Nephron progenitor cell (in vitro differentiated cells): Measurements from ENCODE around the gene ZSWIM6.
A peak's percentile ranks its signal among the peaks of the same experiment; 100 is the strongest.

ENCODE experiments used
- DNase-seq: peaks from one replicate; pipeline ENCODE4 v3.0.0; 2021
- H3K27ac Mint-ChIP-seq: 2 replicates; pipeline ENCODE4 v1.8.0; 2021; ENCODE audit warnings: mild to moderate bottlenecking, moderate library complexity, mixed read lengths
- H3K27me3 Mint-ChIP-seq: 2 replicates; pipeline ENCODE4 v1.8.0; 2021; ENCODE audit warnings: mild to moderate bottlenecking, low read depth, mixed read lengths; ENCODE audit not compliant: poor library complexity
- H3K36me3 Mint-ChIP-seq: 2 replicates; pipeline ENCODE4 v1.8.0; 2021; ENCODE audit warnings: low read depth, mixed read lengths
- H3K4me1 Mint-ChIP-seq: 2 replicates; pipeline ENCODE4 v1.8.0; 2021; ENCODE audit warnings: mixed read lengths
- H3K4me3 Mint-ChIP-seq: 2 replicates; pipeline ENCODE4 v1.8.0; 2021; ENCODE audit warnings: mild to moderate bottlenecking, moderate library complexity, mixed read lengths
- H3K9me3 Mint-ChIP-seq: 2 replicates; pipeline ENCODE4 v1.8.0; 2021; ENCODE audit warnings: mild to moderate bottlenecking, moderate library complexity, mixed read lengths
- TF ChIP-seq, protein P1 (sequence below): fragments of 200-600 bp; sonication (generic); IDR thresholded peaks from 2 replicates; pipeline ENCODE4 v1.5.0; 2021; ENCODE audit warnings: antibody characterized with exemption

The ZSWIM6 gene

DNA sequence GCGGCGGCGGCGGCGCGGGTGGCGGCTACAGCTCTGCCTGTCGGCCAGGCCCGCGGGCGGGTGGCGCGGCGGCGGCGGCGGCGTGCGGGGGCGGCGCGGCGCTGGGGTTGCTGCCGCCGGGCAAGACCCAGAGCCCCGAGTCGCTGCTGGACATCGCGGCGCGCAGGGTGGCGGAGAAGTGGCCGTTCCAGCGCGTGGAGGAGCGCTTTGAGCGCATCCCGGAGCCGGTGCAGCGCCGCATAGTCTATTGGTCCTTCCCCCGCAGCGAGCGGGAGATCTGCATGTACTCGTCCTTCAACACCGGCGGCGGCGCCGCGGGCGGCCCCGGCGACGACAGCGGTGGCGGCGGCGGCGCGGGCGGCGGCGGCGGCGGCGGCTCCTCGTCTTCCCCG, 296 bp downstream of the ZSWIM6 start:
- DNase-seq = no peak
- H3K4me1 Mint-ChIP-seq = peaks cover 61% of the 10 kb centered on the region
- H3K27ac Mint-ChIP-seq = peak overlapping the region; percentile 92
- H3K9me3 Mint-ChIP-seq = peaks cover 12% of the 10 kb centered on the region
- peaks cover 26% of the 10 kb centered on the region for H3K36me3 Mint-ChIP-seq
- TF ChIP-seq, protein P1, sequence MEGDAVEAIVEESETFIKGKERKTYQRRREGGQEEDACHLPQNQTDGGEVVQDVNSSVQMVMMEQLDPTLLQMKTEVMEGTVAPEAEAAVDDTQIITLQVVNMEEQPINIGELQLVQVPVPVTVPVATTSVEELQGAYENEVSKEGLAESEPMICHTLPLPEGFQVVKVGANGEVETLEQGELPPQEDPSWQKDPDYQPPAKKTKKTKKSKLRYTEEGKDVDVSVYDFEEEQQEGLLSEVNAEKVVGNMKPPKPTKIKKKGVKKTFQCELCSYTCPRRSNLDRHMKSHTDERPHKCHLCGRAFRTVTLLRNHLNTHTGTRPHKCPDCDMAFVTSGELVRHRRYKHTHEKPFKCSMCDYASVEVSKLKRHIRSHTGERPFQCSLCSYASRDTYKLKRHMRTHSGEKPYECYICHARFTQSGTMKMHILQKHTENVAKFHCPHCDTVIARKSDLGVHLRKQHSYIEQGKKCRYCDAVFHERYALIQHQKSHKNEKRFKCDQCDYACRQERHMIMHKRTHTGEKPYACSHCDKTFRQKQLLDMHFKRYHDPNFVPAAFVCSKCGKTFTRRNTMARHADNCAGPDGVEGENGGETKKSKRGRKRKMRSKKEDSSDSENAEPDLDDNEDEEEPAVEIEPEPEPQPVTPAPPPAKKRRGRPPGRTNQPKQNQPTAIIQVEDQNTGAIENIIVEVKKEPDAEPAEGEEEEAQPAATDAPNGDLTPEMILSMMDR = no peak
- H3K4me3 Mint-ChIP-seq = peak overlapping the region; percentile 95
- H3K27me3 Mint-ChIP-seq = peaks cover 12% of the 10 kb centered on the region

DNA sequence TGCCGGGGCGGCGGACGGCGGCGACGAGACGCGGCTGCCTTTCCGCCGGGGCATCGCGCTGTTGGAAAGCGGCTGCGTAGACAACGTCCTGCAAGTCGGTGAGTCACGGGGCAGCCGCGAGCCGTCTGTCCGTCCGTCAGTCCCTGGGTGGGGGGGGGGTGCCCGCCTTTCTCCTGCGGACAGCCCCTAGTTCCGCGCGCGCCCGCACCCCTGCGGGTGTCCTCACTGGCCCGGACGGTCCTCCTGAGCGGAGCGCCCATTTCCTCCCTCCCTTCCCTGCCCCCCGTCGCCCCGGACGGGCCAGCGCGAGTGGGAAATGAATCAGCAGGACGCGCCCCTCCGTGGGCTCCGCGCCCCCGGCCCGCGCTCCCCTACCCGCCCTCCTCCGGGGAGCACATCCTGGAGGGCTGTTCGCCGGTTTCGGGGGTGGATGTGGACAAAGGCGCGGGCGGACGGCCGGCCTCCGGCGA, 828 bp downstream of the ZSWIM6 start:
- H3K36me3 Mint-ChIP-seq = peaks cover 28% of the 10 kb centered on the region
- peaks cover 61% of the 10 kb centered on the region for H3K4me1 Mint-ChIP-seq

DNA sequence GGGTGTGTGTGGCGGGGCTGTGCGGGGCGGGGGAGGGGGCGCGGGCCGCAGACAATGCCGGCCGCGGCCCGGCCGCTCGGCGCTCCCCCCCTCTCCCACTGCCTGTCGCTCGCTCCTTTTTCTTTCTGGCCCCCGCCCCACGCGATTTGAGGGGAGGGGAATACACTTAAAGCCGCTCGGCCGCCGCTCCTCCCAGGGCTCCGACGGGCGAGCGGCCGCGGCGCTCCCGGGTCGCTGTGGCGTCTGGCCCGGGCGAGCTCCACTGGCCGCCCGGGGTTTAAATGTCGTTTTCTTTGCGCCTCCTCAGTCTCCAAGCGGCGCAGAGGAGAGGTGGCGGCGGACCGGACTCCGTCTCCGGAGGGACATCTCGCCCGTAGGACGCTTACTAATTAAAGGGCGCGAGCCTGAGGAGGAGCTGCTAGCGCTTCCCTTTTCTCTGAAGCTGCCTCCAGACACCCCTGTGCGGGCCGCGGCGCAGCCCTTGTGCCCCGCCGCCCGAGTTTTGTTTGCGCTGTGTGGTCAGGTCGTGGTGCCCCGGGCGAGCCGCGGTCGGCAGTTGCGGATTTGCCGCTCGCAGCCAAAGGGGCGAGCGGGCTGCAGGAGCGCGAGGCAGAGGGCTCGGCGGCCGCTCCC, 1.4 kb downstream of the ZSWIM6 start:
- H3K36me3 Mint-ChIP-seq = peaks cover 33% of the 10 kb centered on the region
- H3K27me3 Mint-ChIP-seq = peaks cover 7% of the 10 kb centered on the region
- H3K4me1 Mint-ChIP-seq = peaks cover 61% of the 10 kb centered on the region
- H3K27ac Mint-ChIP-seq = no peak overlapping the region
- DNase-seq = peak; percentile 52
- H3K4me3 Mint-ChIP-seq = peak overlapping the region; percentile 95
- TF ChIP-seq, protein P1 = no peak
- peaks cover 19% of the 10 kb centered on the region for H3K9me3 Mint-ChIP-seq

More for the DNA sequence above, 828 bp downstream of the ZSWIM6 start:
- H3K27me3 Mint-ChIP-seq = peaks cover 12% of the 10 kb centered on the region
- TF ChIP-seq, protein P1 = no peak
- H3K9me3 Mint-ChIP-seq = peaks cover 17% of the 10 kb centered on the region
- peak overlapping the region; percentile 95 for H3K4me3 Mint-ChIP-seq
- no peak for DNase-seq
- no peak overlapping the region for H3K27ac Mint-ChIP-seq

DNA sequence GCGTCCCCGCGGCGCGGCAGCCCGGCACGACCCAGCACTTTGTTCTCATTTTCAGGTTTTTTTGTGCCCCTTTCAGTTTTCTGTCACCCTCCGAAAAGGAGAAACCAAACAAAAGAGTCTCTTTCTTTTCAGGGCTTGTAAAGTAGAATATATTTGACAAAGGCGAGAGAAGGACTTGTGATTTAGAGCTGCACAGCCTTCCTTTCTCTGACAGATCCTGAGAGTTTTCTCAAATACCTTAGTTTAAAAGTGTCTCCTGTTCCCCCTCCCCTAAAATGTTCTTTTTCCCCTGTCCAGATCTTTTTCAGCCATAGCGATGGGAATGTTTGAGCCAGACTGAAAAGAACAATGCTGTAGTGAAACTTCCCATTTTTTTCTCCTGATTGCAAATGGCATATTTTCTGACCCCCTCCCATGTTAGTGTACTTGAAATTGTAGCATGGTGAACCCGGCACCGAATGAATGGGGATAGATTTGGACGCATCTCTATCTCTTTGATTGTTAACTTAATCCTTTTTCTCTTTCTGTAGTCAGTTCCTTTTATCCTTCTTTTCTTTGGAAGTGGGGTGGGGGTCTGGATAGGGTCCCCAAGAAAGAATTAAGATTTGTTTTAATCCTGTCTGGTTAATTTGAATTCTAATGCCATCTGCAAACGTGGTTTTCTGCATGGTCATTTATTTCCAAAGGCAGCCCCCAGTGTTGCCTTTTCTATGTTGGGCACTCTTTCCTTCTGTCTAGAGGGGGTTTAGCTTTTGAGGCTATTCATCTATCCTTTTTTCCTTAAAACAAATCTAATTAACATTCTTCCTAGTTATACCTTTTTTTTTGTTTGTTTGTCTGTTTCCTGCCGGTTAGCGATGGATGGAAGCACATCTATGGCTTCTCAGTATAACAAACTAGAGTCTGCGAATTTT, 2.2 kb downstream of the ZSWIM6 start:
- H3K27ac Mint-ChIP-seq = peak overlapping the region; percentile 74
- no peak for DNase-seq
- H3K4me1 Mint-ChIP-seq = peaks cover 59% of the 10 kb centered on the region
- H3K27me3 Mint-ChIP-seq = peaks cover 5% of the 10 kb centered on the region
- TF ChIP-seq, protein P1 = no peak
- peak overlapping the region; percentile 95 for H3K4me3 Mint-ChIP-seq
- peaks cover 38% of the 10 kb centered on the region for H3K36me3 Mint-ChIP-seq
- peaks cover 19% of the 10 kb centered on the region for H3K9me3 Mint-ChIP-seq

DNA sequence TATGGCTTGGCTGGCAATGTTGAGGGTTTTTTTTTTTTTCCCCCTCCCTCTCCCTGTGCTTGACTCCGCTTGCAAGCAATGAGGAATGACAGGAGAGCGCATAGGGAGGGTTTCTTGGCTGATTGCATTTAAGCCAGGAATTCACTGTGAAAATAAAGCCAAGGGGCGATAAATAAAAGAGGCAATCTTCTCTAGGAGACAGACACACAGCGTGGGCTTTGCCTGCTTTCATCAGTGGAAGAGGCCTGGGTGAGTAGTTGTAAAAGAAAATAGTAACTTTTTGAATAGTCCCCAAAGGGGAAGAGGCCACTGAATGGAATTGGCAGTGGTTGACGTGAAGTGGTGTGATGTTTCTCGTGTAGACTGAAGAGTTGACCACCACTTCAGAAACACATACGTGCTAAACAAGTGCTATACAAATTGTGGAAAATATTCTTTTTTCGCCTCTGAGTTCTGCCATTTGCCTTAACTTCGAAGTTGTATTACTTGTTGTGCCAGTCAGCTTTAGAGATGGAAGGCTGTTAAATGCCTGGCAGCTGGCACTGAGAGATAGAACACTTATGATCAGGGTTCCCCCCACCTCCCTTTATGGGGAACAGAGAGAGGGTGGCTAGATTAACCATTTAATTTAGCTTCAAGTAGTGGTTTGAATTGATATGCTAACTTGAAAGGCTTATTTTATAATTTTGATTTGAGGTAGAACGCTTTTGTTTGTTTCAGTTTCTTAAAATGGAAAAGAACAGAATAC, 3.0 kb downstream of the ZSWIM6 start:
- H3K27ac Mint-ChIP-seq = peak overlapping the region; percentile 74
- peaks cover 51% of the 10 kb centered on the region for H3K4me1 Mint-ChIP-seq
- peak overlapping the region; percentile 95 for H3K4me3 Mint-ChIP-seq
- peaks cover 38% of the 10 kb centered on the region for H3K36me3 Mint-ChIP-seq
- peaks cover 19% of the 10 kb centered on the region for H3K9me3 Mint-ChIP-seq
- TF ChIP-seq, protein P1 = no peak
- peaks cover 5% of the 10 kb centered on the region for H3K27me3 Mint-ChIP-seq
- DNase-seq = peak; percentile 30
